Suprapubic skin (tissue), 4 donors: ENCODE results near the gene PCMTD2.

Source experiments
- EP300 ChIP-seq: sonication (generic); formaldehyde crosslinking; IDR thresholded peaks from one replicate; pipeline ENCODE4 v1.6.1; 2017; ENCODE audit warnings: antibody characterized with exemption
- POLR2A ChIP-seq, 2 donors: fragments of 450-650 bp; IDR thresholded peaks; one replicate each; pipeline ENCODE4 v1.6.1; 2017; ENCODE audit warnings: antibody characterized with exemption in 2 of 2, mild to moderate bottlenecking in 2 of 2, moderate library complexity in 2 of 2
- POLR2AphosphoS5 ChIP-seq, 3 donors: sonication (generic); formaldehyde crosslinking; IDR thresholded peaks; one replicate each; pipeline ENCODE4 v1.6.1; 2017; ENCODE audit warnings: antibody characterized with exemption in 3 of 3
- TF ChIP-seq, protein P1 (sequence below), 2 donors: fragments of 200-600 bp in 1 of 2; fragments of 450-650 bp in 1 of 2; sonication (generic) in 1 of 2; IDR thresholded peaks; one replicate each; pipeline ENCODE4 v1.5.1; 2016 to 2019; ENCODE audit warnings: antibody characterized with exemption in 2 of 2, mild to moderate bottlenecking in 1 of 2, moderate library complexity in 1 of 2

GRCh38 chr20:64207641-64208590, 47.6 kb upstream of the PCMTD2 start:
- no peak for TF ChIP-seq EP300
- TF ChIP-seq, protein P1, sequence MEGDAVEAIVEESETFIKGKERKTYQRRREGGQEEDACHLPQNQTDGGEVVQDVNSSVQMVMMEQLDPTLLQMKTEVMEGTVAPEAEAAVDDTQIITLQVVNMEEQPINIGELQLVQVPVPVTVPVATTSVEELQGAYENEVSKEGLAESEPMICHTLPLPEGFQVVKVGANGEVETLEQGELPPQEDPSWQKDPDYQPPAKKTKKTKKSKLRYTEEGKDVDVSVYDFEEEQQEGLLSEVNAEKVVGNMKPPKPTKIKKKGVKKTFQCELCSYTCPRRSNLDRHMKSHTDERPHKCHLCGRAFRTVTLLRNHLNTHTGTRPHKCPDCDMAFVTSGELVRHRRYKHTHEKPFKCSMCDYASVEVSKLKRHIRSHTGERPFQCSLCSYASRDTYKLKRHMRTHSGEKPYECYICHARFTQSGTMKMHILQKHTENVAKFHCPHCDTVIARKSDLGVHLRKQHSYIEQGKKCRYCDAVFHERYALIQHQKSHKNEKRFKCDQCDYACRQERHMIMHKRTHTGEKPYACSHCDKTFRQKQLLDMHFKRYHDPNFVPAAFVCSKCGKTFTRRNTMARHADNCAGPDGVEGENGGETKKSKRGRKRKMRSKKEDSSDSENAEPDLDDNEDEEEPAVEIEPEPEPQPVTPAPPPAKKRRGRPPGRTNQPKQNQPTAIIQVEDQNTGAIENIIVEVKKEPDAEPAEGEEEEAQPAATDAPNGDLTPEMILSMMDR (IDR thresholded peaks at IDR 0.05) = no peak
- TF ChIP-seq POLR2AphosphoS5 (IDR thresholded peaks at IDR 0.05) = no peak
- no peak for TF ChIP-seq POLR2A (IDR thresholded peaks at IDR 0.05)
